Astrocyte (in vitro differentiated cells and primary cell): ENCODE data around the gene PFKFB4.

Experiments
- CTCF ChIP-seq: IDR thresholded peaks from 2 replicates; pipeline ENCODE4 v1.5.1; 2011; ENCODE audit warnings: low read depth, mild to moderate bottlenecking, inconsistent platforms, low read length, moderate library complexity; ENCODE audit not compliant: insufficient read depth
- EZH2 ChIP-seq: IDR thresholded peaks from 2 replicates; pipeline ENCODE4 v1.6.1; 2012; ENCODE audit warnings: mild to moderate bottlenecking, low read length, inconsistent platforms; ENCODE audit not compliant: insufficient read depth

DNA sequence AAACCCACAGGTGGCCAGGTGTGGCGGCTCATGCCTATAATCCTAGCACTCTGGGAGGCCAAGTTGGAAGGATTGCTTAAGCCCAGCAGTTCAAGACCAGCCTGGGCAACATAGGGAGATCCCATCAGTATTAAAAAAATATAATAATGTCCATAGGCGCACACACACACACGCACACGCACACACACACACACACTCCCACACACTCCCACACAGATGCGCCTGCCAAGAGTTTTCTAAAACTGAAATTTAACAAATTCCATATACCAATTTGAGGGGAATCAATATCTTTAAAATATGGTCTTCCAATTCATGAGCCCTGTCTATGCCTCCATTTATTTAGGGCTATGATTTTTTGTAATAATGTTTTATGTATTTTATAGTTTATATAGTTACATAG is 69.7 kb downstream of the PFKFB4 start:
- TF ChIP-seq CTCF (no peak), EZH2 (no peak)
